ENCODE data around the gene P3R3URF.
"Not testable (repeated sequence)": the region's sequence is repeated elsewhere in the genome, so short reads cannot be mapped to it uniquely, and the experiment has no call there.

P3R3URF gene

DNA sequence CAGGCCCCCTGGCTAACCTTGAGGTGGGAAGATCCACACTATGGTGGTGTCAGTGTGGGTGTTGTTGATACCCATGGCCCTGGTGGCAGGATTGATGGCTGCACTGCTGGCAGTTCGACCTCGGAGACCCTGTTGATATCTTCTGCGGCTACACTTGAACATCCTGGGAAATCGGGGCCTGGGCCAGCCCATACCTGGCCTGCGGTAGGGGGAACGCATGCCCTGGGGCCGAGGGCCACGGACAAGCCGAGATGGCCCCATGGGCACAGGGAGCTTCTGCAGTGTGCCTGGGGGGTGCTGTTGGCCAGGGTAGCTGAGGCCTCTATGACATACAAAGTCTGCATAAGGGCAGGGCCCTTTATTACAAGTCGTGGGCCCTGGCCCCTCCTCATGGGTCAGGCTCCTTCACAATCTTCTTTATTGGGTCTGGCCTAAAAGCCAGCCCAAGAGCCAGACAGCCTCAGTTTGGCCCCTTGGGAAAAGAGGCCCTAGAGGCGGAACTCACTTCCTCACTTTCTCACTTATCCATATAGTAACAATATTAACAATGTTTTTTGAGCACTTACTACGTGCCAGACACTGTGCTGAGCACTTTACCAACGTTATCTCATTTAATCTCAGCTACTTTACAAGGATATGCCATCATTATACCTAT lies at the start of gene P3R3URF:
P3R3URF (minus strand) TSS at position 278 of the 655 bp plus-strand sequence; CDS start at position 261, 17 bp downstream.
- no peak for DNase-seq (ENCODE audit: extremely low read depth in 1 of 2, low read depth in 1 of 2)

GRCh38 chr1:46224966-46225365 lies 48.7 kb upstream of the P3R3URF start:
- DNase-seq (ENCODE audit: extremely low read depth in 1 of 2, low read depth in 1 of 2), result no peak

- DNase-seq (ENCODE audit: extremely low read depth in 1 of 2, low read depth in 1 of 2), result peak in 1 of 2 donors; percentile 32
These were observed 47.2 kb upstream of the P3R3URF start for GRCh38 chr1:46223472-46223943.

DNA sequence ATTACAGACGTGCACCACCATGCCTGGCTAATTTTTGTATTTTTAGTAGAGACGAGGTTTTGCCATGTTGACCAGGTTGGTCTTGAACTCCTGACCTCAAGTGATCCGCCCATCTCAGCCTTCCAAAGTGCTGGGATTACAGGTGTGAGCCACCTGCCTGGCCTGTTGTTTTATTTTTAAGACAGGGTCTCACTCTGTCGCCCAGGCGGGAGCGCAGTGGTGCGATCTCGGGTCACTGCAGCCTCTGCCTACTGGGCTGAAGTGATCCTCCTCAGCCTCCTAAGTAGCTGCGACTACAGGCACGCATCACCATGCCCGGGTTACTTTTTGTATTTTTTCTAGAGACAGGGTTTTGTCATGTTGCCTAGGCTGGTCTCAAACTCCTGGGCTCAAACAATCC lies 46.8 kb upstream of the P3R3URF start:
- DNase-seq (ENCODE audit: extremely low read depth in 1 of 2, low read depth in 1 of 2), result not testable (repeated sequence)

DNA sequence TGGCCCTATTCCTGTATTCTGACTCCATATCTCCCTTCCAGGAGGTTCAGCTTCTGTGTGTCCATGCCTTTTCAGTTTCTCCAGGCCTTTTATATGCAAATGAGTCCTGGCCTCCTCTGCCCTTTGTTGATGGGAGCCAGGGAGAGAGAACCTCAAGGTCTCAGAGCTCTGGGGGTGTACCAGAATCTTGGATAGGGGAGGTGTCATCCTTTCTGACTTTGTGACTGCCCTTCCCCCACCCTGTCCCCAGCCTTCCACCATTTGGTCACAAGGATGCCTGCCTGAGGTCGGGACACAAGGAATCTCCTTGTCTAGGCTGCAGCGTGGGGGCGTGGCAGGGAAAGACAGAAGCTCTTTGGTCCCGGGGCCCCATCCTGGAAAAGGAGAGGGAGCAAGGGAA lies 45.5 kb upstream of the P3R3URF start:
- no peak for DNase-seq (ENCODE audit: extremely low read depth in 1 of 2, low read depth in 1 of 2)

- no peak for DNase-seq (ENCODE audit: extremely low read depth in 1 of 2, low read depth in 1 of 2)
These were observed 44.5 kb upstream of the P3R3URF start for GRCh38 chr1:46220808-46221207.

GRCh38 chr1:46219551-46220520 lies 43.5 kb upstream of the P3R3URF start:
- no peak for DNase-seq (ENCODE audit: extremely low read depth in 1 of 2, low read depth in 1 of 2)

- no peak for DNase-seq (ENCODE audit: extremely low read depth in 1 of 2, low read depth in 1 of 2)
These were observed 42.2 kb upstream of the P3R3URF start for GRCh38 chr1:46218443-46218842.

- DNase-seq (ENCODE audit: extremely low read depth in 1 of 2, low read depth in 1 of 2), result no peak
These were observed 39.2 kb upstream of the P3R3URF start for GRCh38 chr1:46215504-46215903.

DNA sequence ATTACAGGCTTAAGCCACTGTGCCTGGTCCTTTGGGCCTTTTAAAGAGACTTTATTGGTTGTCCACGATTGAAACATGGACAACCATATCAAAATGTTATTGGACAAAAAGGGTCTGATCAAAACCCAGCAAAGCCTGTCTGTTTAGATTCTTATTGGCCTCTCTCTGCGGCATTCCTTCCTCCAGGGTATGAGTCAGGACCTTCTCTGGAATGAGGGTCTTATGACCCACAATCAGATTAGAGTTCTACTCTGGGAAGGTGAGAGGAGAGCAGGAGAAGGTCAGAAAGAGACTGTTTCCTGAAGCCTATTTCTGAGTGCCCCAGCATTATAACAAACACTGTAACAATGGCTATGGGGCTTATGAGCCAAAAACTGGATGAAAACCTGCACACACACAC lies 34.8 kb upstream of the P3R3URF start:
- DNase-seq (ENCODE audit: extremely low read depth in 1 of 2, low read depth in 1 of 2), result no peak

GRCh38 chr1:46210561-46210960 lies 34.3 kb upstream of the P3R3URF start:
- DNase-seq (ENCODE audit: extremely low read depth in 1 of 2, low read depth in 1 of 2), result no peak

- DNase-seq (ENCODE audit: extremely low read depth in 1 of 2, low read depth in 1 of 2), result no peak
These were observed 30.1 kb upstream of the P3R3URF start for GRCh38 chr1:46206399-46206798.

- no peak for DNase-seq (ENCODE audit: extremely low read depth in 1 of 2, low read depth in 1 of 2)
These were observed 29.5 kb upstream of the P3R3URF start for GRCh38 chr1:46205791-46206190.

- no peak for DNase-seq (ENCODE audit: extremely low read depth in 1 of 2, low read depth in 1 of 2)
These were observed 28.9 kb upstream of the P3R3URF start for GRCh38 chr1:46205141-46205540.

GRCh38 chr1:46204406-46204742 lies 28.1 kb upstream of the P3R3URF start:
- no peak for DNase-seq (ENCODE audit: extremely low read depth in 1 of 2, low read depth in 1 of 2)

GRCh38 chr1:46203738-46204405 lies 27.6 kb upstream of the P3R3URF start:
- DNase-seq (ENCODE audit: extremely low read depth in 1 of 2, low read depth in 1 of 2), result no peak

GRCh38 chr1:46199233-46199749 lies 23.0 kb upstream of the P3R3URF start:
- no peak for DNase-seq (ENCODE audit: extremely low read depth in 1 of 2, low read depth in 1 of 2)

DNA sequence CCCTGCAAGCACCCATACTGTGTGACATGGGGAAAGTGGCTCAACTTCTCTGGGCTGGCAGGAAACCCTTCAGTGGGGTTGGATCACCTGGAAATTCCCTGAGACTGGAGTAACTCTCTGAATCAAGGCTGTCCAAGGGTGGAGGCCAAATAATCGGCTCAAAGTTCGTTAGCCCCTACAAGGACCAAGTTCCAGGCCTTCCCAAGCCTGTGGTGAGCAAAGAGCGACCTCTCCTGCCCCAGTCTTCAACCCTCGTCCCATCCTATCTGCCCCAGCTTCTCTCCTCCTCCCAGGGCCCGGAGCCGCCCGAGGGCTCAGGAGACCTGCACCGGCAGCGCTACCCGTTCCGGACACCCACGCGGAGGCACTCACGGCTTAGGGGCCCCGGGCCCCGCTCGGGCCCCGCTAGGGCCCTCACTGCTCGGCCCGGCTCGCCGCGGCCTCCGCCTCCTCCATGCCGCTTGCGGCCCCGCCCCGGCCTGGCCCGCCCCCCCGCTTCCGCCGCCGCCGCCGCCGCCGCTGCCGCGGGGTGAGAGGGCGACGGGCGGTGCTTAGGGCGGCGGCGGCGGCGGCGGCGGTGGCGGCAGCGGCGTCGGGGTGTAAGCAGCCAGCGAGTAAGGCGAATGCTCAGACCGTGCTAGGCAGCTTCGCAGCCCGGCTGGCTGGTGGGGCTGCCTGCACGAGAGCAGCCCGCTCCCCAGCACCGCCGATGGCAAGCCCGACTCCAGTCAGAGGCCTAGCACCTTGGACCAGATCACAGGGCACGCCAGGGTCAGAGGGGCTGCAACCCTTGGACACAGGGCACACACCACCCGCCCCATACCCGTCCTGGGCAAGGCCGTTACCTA lies 21.9 kb upstream of the P3R3URF start, which contains the start of gene POMGNT1:
POMGNT1 (minus strand) TSS at position 471 of the 848 bp plus-strand sequence. CDS start 613 bp downstream, outside the sequence.
- peak in 1 of 2 donors; percentile 64 for DNase-seq (ENCODE audit: extremely low read depth in 1 of 2, low read depth in 1 of 2)

GRCh38 chr1:46197560-46197963 lies 21.3 kb upstream of the P3R3URF start:
- no peak for DNase-seq (ENCODE audit: extremely low read depth in 1 of 2, low read depth in 1 of 2)

DNA sequence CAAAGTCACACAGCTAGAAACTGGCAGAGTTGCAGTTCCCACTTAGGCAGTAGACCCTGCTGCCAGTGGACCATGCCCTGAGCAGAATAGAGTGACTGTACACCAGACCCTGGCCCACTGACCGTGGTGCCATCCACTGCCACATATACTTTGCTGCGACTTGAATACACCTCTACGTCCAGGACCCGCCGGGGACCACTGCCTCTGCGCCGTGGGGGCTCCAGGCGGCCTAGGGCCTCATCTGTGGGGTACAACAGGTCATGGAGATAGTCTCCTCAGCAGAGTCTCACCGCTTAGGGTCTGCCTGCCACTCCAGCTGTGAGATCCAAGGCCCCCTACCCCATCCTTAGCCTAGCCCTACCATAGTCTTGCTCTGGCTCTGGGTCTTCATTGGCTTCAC lies 20.3 kb upstream of the P3R3URF start:
- DNase-seq (ENCODE audit: extremely low read depth in 1 of 2, low read depth in 1 of 2), result no peak
